HG02759 (cell line): ENCODE data around the gene HSD3B7.
"Not testable (repeated sequence)": the region's sequence is repeated elsewhere in the genome, so short reads cannot be mapped to it uniquely, and the experiment has no call there.

ENCODE experiments used
- ATAC-seq: cut with Tn5 transposase; IDR thresholded peaks from one replicate; pipeline ENCODE4 v1.9.1; 2021; ENCODE audit warnings: mild to moderate bottlenecking, moderate library complexity; ENCODE audit not compliant: unreplicated experiment

Gene HSD3B7

DNA sequence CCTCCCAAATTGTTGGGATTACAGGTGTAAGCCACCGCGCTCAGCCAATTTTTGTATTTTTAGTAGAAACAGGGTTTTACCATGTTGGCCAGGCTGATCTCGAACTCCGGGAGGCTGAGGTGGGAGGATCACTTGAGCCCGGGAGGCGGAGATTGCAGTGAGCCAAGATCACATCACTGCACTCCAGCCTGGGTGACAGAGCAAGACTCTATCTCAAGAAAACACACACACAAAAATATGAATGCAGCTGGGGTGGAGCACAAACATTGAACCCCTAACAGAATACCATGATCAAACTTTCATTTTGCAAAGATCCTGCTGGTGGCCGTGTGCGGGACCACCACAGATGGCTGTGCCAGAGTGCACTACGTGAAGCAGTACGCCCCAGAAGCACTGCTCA is 32.7 kb downstream of the HSD3B7 start:
- ATAC-seq, result not testable (repeated sequence)

DNA sequence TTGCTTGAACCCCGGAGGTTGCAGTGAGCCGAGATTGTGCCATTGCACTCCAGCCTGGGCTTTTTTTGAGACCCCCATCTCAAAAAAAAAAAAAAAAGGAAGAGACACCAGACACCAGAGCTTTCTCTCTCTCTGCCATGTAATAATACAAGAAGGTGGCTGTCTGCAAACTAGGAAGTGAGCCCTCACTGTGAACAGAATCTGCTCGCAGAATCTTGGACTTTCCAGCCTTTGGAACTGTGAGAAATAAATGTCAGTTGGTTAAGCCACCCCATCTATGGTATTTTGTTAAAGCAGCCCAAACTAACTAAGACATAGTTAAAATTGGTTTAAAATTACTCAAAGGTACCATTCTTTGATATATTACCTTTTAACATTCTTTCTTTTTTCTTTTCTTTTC is 35.5 kb downstream of the HSD3B7 start:
- ATAC-seq, result no peak

DNA sequence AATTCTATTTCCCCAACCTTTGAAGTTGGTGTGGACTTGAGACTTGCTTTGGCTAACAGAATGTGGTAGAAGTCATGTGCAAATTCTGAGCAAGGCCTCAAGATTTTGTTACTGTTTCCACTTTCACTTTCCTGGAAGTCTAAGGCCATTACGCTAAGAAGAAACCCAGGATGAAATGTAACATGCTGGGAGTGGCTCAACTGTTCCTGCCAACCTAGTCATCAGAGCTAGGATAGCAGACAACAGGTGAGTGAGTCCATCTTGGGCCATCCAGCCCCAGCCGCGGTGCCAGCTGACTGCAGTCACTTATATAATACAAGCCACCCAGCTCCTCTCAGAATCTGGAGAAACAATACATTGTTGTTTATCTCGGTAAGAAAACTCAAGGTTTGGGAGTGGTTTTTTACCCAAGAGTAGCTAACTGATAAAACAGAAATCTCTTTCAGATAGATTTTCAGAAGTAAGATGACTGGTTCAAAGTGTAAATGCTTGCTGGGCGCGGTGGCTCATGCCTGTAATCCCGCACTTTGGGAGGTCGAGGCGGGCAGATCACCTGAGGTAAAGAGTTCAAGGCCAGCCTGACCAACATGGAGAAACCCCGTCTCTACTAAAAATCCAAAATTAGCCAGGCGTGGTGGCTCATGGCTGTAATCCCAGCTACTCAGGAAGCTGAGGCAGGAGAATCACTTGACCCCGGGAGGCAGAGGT is 37.7 kb downstream of the HSD3B7 start:
- ATAC-seq, result no peak

DNA sequence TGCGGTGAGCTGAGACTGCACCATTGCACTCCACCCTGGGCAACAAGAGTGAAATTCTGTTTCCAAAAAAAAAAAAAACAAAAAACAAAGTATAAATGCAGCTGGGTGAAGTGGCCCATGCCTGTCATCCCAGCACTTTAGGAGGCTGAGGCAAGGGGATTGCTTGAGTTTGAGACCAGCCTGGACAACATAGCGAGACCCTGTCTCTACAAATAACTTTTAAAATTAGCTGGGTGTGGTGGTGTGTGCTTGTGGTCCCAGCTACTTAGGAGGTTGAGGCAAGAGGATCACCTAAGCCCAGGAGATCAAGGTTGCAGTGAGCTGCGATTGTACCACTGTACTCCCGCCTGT is 38.2 kb downstream of the HSD3B7 start:
- no peak for ATAC-seq

DNA sequence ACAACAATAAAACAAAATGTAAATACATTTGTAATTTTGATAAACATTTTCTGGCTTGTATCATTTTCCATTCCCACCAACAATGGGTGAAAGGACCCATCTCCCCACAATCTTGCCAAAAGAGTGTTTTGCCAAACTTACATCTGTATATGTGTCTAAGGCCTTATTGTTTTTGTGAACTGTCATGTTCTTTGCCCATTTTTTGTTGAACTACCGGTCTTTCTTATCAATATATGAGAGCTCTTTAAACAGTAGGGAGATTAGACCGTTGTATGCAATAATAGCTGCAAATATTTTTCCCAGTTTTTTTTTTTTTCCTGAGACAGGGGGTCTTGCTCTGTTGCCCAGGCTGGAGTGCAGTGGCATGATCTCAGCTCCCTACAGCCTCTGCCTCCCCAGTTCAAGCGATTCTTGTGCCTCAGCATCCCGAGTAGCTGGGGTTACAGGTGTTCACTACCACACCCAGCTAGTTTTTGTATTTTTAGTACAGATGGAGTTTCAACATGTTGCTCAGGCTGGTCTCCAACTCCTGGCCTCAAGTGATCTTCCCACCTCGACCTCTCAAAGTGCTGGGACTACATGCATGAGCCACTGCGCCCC is 38.7 kb downstream of the HSD3B7 start:
- ATAC-seq, result no peak

DNA sequence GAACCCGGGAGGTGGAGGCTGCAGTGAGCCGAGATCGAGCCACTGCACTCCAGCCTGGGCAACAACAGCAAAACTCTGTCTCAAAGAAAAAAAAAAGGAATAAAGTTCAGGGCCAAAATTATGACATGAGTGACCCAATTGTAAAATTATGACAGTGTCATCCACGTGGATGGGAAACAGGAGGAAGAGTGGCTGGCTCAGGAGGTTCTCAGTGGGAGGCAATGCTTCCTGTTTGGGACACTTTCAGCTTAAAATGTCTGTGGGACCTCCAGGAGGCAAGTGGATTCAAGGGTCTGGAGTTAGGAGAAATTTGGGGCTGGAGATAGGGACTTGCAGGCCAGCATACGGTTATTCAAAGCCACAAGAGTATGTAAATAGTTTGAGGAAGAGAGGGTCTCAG is 40.3 kb downstream of the HSD3B7 start:
- no peak for ATAC-seq

DNA sequence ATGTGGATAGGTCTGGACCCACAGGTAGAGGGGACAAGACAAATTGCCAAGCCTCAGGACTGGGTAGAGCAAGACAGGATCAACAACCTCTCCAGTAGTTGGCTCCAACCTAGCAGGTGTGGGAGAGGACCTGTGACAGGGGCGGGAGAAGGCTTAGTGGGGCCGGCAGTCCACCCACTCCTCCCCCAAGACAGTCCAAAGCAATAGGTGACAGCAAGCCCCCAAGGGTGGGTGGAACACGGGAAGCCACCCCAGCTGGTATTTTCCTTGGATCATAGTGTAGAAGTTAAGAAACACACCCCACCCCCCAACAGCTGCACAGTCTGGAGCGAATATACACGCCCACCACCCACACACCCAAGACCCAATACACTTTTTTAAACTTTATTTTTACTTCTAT is 44.3 kb downstream of the HSD3B7 start:
- no peak for ATAC-seq

DNA sequence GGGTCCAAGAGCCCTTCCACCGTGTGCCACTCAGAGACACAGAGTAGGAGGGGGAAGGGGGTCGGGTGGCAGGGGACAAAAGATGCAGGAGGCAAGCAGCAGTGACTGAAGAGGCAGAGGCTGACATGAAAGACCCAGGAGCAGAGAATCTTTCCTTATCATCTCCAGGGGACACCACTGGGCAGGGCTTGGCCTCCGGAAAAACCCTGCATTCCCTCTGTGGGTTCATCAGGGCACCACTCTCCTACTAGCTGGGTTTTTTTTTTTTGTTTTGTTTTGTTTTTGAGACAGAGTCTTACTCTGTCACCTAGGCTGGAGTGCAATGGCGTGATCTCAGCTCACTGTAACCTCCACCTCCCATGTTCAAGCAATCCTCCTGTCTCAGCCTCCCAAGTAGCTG is 46.3 kb downstream of the HSD3B7 start:
- no peak for ATAC-seq

DNA sequence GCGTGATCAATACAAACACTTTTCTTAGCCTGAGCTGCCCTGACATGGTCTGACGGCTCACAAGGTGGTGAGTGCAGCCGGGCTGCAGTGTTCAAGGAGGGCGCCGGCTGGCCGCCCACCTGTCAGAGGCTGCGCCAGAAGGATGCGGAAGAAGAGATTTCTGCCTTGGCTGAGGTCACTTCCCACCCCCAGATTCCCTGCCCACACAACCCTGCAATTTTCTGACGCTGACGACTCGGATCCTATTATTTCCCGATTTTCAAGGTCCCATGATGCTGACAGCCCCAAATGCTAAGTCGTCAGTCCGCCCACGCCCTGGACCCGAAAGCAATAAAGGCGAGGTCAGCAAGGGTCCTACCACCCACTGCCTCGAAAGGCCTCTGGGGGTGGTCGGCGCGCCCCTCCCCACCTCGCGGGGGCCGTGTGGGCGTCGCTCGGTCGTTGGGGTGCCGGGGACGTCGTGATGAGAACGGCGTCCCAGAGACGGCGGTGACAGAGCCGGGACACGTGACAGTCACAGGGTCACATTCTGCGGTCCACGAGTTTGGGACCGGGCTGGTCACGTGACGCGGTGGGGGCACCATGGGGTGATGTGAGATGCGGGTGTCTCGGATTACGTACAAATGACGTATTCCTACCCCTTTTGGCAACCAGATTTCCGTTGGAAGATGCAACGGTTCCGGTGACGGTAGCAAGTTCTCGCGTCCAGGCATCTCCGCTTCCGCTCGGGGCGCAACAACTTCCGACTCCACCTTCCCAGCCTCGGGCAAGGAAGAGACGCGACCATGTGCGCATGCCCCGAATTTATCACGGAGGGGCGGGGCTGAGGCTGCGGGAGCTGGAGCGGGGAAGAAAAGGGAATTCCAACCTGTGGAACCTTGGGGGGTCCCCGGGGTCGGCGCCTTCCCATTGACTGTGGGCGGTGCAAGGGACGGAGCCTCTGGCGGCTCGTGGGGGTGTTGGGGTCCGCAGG is 48.0 kb downstream of the HSD3B7 start, which contains the start of gene STX4:
STX4 (plus strand) TSS at position 823 of the 973 bp plus-strand sequence. CDS start 248 bp downstream, outside the sequence.
- ATAC-seq, result peak; percentile 79

DNA sequence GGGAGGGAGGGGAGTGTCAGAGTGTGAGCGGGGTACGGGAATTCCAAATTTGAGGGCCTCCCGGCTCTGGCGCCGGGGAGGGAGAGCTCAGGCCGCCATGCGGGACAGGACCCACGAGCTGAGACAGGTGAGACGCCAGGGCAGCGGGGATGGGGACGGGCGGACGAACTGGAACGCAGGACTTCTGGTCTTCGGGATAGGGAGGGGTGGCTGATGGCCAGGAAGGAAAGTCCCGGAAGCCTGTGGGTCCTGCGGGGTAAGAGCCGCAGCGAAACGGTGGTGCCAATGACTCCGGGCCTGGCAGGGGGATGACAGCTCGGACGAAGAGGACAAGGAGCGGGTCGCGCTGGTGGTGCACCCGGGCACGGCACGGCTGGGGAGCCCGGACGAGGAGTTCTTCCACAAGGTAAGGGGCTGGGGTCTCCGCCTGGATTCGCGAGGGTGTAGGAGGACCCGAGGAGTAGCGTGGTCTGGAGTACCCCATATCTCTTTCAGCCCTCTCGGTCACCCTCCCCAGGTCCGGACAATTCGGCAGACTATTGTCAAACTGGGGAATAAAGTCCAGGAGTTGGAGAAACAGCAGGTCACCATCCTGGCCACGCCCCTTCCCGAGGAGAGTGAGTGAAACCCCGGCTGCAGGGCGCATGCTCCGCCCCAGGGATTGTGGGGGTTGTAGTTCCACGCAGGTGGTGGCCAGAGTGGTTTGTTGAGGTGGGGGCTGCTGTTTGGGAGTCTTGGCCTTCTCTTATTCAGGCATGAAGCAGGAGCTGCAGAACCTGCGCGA is 48.9 kb downstream of the HSD3B7 start:
- peak; percentile 50 for ATAC-seq

DNA sequence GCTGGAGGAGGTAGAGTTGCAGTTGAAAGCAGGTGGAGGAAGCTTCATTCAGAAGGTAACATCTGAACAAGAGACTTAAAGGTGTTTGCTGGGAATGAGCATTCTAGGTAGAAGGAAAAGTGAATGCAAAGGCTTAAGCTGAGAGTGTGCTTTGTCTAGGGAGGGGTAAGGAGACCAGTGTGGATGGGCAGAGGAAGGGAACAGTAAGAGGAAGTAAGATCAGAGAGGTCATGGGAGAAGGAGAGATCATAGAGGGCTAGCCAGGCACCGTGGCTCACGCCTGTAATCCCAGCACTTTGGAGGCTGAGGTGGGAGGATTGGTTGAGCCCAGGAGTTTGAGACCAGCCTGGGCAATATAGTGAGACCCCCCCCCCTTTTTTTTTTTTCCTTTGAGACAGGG is 51.7 kb downstream of the HSD3B7 start:
- ATAC-seq, result no peak
